Sciatic nerve (tissue), 2 donors: Measurements from ENCODE around the gene ECI1. TPM values are rescaled to one million over a fixed set of nuclear protein-coding genes. Genes with fewer than 3 reads are reported as not detected.
"Not testable (repeated sequence)": the region's sequence is repeated elsewhere in the genome, so short reads cannot be mapped to it uniquely, and the experiment has no call there.

ENCODE experiments used
- ATAC-seq: fragments of 200-7000 bp; cut with Tn5 transposase; one replicate; pipeline ENCODE4 v1.9.1; 2020; ENCODE audit warnings: mild to moderate bottlenecking, moderate library complexity
- DNase-seq: peaks from one replicate; pipeline ENCODE4 v3.0.0-alpha.2; 2020; ENCODE audit warnings: low spot score
- intact Hi-C: fragments of 100-400 bp; cut with DNase I; formaldehyde crosslinking; loops from one replicate; pipeline ENCODE4 v1.14.2; 2022
- total RNA-seq: library from RNA; stranded (reverse); fragmentation: NEBNext Ultra II Directional; extraction: Animal tissue kit (Norgen Biotek cat#: 25700); gene quantifications from one replicate; pipeline ENCODE4 v1.2.1, GENCODE V29; 2021
- donor health status: DM: no; HTN: no; CAD: no.
- donor health status: DM: no; HTN: no; CAD: no.

ECI1 gene
- total RNA-seq, 1 donor from 2014 or later, result 37.6 TPM

DNA sequence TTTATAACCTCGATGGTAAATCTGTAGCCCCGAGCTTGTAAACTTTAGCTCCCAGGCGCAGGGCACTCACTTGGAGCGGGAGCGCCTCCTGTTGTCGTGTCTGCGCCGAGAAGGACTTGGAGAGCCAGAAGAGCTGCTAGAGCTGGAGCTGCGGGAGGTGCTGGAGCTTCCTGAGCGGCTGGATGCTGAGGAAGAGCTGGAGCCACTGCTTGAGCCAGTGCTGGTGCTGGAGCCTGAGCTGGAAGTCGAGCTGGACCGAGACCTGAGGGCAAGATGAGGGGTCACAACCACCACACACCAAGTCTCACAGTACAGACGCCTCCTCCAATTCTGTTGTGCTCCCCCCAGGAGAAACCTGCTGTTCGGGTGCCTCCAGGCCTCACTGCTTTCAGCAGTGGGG, 11.6 kb upstream of the ECI1 start:
- ATAC-seq, DNase-seq, intact Hi-C loops: not testable (repeated sequence)

DNA sequence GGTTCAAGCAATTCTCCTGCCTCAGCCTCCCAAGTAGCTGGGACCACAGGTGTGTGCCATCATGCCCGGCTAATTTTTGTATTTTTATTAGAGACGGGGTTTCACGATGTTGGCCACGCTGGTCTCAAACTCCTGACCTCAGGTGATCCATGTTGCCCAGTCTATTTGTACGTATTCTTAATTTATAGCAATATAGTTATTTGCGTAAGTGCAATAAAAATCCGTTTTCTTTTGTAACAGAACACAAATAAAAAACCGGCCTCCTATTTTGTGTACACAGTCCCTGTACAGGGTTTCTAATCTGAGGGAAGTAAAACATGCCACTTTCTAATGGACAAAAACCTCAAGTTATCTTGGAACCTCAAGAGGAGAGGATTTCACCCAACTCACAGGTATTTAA, 8.9 kb upstream of the ECI1 start:
- no peak for DNase-seq
- intact Hi-C loops, result no loop called here
- no peak for ATAC-seq

DNA sequence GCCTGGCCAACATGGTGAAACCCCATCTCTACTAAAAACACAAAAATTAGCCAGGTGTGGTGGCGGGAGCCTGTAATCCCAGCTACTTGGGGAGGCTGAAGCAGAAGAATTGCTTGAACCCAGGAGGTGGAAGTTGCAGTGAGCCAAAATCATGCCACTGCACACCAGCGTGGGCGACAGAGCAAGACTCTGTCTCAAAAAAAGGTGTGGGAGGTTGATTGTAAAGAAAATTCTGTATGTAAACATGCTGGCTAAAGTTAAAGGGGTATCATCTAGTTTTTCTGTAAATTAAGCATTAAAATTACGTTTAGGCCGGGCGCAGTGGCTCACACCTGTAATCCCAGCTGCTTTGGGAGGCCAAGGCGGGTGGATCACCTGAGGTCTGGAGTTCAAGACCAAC, 7.1 kb upstream of the ECI1 start:
- ATAC-seq, DNase-seq: not testable (repeated sequence)
- intact Hi-C loops, result loop anchor here (5.0 kb wide), 1 partner anchor 251 kb away; the partner anchor contains the start of gene ZNF598

DNA sequence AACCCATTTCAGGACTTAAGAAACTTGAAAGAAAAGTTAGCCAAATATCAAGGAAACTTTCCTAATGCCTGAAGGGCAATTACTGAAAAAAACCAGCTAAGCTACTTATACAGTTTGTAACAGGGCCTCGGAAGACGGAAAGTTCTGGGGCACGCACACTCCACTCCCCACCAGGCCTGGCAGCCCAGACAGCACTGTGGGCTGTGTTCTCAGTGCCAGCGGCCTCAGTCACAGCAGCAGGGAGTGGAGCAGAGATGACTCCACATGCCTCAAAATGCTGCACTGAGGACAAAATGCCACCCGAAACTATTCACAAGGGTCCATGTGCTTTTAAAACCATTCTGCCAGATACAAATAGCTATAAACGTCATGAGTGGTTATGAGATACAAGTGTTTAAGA, 6.3 kb upstream of the ECI1 start:
- ATAC-seq (no peak), DNase-seq (no peak)
- intact Hi-C loops, result loop anchor here (5.0 kb wide), 1 partner anchor 250 kb away; the partner anchor contains the start of gene ZNF598

DNA sequence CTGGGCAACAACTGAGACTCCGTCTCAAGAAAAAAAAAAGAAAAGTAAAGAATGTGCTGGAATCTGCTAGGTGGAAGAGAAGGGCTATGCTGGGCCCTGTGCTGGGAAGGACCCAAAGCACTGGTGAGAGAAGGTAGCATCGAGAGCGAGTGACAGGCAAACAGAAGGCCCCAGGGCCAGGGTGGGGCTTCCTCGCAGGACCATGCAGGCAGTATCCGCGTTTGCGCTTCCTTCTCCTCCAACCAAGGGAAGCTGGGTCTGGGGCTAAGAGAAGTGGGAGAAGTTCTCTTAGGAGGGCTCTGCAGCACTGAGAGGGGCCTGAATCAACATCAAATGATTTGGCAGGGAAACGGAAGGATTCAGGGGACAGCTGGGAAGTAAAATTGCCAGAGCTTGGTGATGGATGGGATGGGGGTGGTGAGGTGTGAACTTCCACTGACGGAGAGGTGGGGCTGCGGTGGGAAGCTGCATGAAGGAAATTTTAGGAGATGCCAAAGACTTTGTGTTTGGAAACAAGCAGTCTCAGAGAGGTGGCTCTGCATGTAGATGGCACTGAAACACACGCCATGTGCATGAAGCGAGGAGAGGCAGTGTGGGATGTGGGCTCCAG, 5.2 kb upstream of the ECI1 start:
- no peak for DNase-seq
- intact Hi-C loops, result loop anchor here (5.0 kb wide), 1 partner anchor 249 kb away; the partner anchor contains the start of gene ZNF598
- ATAC-seq, result no peak

DNA sequence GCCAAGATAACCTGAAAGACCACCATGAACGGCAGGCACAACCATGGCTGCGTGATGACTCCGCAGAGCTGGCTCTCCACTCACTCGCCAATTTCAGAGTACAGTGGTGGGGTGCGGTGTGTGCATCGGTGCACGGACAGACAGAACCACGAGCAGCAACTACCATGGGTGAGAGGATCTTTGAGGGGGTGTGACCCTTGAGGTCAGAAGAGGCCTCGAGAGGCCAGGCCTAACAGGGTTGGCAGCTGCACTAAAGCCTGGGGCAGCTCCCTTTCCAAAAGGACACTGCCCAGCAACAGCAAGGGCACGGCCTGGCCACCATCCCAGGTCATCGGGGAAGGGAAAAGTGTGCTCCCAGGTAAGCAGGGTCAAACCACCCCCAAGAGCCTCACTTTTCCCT, 1.9 kb upstream of the ECI1 start:
- ATAC-seq (no peak), DNase-seq (no peak)
- intact Hi-C loops, result loop anchor here (1.0 kb wide), 1 partner anchor 233 kb away; no protein-coding TSS in a partner anchor

DNA sequence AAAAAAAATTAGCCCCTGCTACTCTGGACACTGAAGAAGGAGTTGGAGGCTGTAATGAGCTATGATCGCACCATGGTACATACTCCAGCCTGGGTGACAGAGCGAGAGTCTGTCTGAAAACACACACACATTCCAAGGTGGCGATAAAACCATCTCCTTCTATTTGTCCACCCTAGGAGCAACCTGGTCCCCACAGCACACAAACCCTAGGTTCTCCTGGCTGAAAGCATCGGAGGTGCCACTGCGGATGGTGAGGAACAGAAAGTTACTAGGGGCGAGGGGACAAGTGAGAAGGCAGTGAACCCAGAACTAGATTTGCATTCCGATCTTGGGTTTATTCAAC, 1.4 kb upstream of the ECI1 start:
- DNase-seq, result no peak
- intact Hi-C loops, result loop anchor here (1.0 kb wide), 1 partner anchor 232 kb away; no protein-coding TSS in a partner anchor
- no peak for ATAC-seq

DNA sequence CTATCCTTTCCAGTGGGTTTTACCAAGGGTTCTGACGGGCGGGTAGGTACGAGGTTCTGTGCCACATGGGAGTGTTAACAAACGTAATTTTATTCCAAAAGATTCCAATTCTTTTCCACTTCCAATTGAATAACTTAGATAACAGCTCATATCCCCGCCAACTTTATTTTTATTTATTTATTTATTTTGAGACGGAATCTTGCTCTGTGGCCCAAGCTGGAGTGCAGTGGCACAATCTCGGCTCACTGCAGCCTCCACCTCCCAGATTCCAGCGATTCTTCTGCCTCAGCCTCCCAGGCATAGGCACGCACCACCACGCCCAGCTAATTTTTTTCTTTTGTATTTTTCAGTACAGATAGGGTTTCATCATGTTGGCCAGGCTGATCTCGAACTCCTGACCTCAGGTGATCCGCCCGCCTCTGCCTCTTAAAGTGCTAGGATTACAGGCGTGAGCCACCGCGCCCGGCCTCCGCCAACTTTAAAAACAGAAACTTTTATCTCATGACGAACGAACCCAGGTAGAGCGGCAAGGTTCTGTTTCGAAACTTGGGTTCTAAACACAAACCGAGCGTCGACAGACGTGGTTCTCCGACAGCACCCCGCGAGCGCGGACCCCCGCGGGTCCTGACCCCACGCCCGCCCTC, 613 bp downstream of the ECI1 start:
- intact Hi-C loops, result no loop called here
- ATAC-seq (no peak), DNase-seq (no peak)

DNA sequence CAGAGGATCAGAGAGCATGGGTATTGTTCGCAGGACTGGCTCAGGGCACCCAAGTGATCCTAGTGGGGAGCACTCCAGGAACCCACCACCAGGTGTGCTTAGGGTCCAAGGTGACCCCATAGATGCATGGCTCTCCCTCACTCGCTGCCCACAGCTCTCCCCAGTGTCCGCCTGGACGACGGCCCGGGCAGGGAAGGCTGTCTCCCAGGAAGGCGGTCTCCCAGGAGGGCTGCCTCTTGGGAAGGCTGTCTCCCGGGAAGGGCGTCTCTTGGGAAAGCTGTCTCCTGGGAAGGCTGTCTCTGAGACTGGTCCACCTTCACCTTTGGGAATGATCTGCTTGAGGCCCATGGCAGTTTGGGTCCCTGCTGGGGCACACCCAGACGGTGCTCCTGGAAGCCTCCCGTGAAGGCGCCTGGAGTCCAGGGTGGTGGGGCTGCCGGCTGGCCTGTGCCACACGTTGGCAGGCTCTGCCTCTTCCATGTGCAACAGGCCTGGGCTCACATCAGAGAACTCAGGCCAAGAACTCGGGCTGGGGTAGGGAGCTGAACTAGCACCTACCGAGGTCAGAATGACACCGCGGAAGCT, 5.0 kb downstream of the ECI1 start:
- DNase-seq, result no peak
- intact Hi-C loops, result no loop called here
- ATAC-seq, result no peak

DNA sequence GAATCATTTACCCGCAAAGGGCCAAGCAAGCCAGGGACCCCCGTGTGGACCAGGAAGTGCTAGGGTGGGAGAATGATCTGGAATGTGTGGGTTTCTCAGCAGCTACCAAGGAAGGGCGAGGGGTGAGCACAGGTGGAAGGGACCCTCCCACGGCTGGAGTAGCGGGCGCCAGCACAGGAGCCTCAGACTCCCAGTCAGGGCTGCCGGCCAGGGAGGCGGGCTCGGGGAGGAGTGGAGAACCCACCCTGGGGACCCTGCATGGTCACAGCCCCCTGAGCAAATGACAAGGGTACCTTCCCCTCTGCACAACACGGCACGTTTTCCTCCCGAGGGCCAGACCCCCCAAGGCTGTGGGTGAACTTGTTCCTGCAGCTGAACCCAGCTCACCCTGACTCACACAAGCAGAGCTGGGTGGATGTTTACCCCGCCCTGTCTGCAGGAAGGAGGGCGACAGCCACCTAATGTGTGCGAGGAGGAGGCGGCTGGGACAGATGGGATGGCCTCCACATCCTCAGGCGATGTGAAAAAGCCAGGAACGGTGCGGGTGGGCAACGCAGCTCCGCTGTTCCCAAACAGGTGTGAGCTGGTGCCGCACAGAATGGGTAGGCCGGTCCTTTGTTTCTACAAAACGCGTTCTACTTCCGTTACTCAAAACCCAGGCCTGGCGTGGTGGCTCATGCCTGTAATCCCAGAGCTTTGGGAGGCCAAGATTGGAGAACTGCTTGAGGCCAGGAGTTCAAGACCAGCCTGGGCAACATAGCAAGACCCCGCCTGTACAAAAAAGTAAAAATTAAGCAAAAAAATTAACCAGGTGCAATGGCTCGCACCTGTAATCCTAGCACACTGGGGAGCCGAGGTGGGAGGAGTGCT, 6.2 kb downstream of the ECI1 start:
- ATAC-seq, result no peak
- intact Hi-C loops, result no loop called here
- no peak for DNase-seq

DNA sequence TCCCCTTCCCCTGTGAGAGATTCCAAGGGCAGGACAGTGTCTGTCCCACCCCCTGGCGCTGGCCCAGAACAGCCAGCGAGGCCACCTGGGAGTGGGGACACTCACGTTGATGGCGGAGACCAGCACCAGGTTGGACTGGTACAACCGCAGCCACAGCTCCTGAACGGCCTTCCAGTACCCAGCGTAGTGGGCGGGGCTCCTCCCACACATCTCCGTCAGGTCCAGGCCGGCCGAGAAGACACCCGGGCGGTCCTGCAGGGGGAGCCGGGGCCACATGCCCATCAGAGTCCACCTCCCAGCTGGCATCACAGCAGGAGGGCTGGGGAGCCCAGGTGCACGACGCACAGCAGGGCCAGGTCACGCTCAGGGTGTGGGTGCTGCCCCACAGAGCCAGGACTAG, 7.1 kb downstream of the ECI1 start:
- intact Hi-C loops, result no loop called here
- no peak for ATAC-seq
- DNase-seq, result no peak

DNA sequence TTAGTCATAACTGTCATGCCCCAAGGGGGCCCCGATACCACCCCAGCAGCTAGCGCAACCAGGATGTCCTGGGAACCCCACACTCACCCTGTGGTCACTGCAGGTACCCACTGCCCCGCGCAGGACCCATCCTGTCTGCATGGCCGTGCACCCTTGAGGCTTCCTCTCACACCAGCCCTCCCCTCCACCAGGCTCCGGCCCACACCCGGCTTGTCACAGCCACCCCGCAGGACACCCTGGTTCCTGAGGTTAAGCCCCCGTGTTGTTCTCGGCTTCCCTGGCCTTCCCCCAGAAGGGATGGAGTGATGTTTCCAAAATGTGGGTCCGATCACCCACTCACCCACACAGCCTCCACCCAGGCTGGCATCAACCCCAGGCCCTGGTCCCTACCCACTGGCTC, 7.6 kb downstream of the ECI1 start:
- intact Hi-C loops, result no loop called here
- no peak for ATAC-seq

DNA sequence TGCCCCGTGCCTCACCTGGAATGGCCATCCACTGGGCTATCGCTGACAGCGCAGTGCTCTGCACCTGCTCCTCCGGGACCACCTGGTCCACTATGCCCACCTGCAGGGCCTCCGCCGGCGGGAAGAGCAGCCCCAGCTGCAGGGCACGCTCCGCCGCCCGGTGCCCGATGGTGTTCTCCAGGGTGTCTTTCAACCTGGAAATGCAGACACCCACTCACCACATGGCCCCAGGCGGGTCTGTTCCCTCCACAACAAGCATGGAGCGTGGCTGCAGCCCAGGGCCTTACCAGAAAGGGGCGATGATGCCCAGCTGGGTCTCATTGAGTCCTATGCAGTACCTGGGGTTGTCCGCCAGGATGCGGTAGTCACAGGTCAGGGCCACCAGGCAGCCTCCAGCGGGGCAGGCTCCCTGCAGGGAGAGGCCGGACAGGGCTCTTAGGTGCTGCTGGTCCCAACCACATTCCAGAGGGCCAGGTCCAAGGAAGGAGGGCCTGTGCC, 8.3 kb downstream of the ECI1 start:
- intact Hi-C loops, result no loop called here
- DNase-seq (no peak), ATAC-seq (no peak)

More for the DNA sequence above, 7.6 kb downstream of the ECI1 start:
- DNase-seq, result no peak

DNA sequence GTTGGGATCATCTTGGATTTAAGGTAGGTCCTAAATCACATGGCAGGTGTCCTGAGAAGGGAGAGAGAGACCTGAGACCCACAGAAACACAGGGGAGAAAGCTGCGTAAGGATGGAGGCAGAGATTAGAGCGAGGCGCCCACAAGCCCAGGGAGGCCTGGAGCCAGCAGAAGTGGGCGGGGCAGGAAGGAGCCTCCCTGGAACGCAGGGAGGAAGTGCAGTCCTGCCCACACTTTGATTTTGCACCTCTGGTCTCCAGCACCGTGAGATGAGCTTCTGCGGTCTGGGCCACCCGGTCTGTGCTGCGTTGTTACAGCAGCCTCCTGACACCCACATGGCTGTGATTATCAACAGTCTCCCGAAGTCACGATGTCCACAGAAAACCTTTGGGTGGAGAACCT, 8.8 kb downstream of the ECI1 start:
- intact Hi-C loops, result no loop called here
- ATAC-seq, result no peak
- no peak for DNase-seq

DNA sequence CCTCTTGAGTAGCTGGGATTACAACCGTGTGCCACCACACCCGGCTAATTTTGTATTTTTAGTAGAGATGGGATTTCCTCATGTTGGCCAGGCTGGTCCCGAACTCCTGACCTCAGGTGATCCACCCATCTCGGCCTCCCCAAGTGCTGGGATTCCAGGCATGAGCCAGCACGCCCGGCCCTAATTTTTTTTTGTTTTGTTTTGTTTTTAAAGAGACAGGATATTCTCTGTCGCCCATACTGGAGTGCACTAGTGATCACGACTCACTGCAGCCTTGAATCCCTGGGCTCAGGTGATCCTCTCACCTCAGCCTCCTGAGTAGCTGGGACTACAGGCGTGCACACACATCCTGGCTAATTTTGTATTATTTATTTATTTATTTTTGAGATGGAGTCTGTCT, 11.1 kb downstream of the ECI1 start:
- DNase-seq, ATAC-seq, intact Hi-C loops: not testable (repeated sequence)

DNA sequence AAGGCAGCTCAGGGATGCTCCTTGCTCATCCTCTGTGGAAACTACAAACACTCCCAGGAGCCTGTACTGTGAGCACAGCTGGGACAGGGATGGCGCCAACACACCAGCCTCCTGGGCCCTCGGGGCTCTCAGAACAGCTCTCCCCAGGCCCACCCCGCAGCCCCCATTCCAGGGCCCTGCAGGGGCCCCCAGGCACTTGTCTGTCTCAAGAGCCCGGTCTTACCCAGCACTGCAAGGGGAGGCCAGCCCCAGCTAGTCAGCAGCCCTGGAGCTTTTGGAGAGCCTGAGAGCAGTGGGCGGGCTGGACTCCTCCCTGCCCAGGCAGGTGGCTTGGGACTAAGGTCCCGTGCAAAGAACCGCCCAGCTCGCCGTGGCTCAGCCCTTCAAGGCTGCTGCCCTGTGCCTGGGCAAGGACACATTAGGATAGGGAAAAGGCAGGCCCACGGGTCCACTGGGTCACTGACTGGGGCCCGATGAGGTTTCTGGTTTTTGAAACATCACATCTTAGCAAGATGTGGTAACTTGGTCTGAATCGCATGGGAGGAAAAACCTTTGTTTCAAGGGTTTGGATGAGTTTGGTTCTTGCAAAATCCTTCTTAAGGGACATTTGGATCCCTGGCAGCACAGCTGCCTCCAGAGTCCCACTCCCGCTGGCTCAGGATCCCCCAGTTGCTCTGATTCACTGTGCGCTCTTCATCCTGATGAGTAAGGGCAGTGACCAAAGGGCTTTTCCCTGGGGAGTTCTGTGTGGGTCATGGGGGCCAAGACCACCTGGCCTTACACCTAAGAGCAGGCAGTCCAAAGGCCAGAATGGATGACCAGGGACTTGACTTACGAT, 12.3 kb downstream of the ECI1 start:
- ATAC-seq (no peak), DNase-seq (no peak)
- intact Hi-C loops, result no loop called here

DNA sequence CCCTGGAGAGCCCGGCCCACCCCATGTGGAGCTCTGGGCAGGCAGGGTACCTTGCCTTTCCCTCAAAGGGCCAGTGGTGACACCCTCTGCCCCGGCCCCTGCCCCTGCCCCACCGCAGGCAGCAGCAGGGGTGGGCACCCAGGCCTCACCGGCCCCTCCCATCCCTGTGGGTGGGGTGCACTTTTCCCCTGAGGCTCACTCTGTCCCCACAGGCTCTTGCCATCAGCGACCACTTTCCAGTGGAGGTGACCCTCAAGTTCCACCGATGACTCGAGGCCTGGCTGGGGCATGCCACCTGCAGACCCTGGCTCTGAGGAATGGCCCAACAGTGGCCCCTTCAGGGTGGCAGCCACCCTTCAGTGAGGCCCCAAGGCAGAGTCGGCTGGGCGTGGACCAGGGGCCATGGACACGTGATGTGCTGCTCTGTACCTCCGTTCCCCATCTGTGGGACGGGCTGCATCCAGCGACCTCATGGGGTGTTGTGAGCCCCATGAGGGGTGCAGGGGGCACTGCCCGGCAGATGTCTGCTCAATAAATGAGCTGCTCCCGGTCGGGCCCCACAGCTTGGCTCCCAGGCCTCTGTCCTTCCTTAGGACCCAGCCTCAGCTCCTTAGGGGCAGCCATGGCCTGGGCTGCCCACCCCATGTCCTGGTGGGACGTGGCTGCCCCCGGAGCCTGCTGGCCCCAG, 13.1 kb downstream of the ECI1 start:
- ATAC-seq (no peak), DNase-seq (no peak)

More for the DNA sequence above, 13.1 kb downstream of the ECI1 start:
- intact Hi-C loops, result no loop called here
